CD14-positive monocyte (primary cell): ENCODE data around the gene NPPA. TPM values are rescaled to one million over a fixed set of nuclear protein-coding genes. Genes with fewer than 3 reads are reported as not detected.

Experiments
- DNase-seq, 3 donors: peaks; one replicate each; pipeline ENCODE4 v3.0.0-alpha.2; 2011 to 2022
- H2AFZ ChIP-seq: 2 replicates; pipeline ENCODE4 v1.6.0; 2012; ENCODE audit warnings: mild to moderate bottlenecking, low read depth, low read length, inconsistent platforms; ENCODE audit not compliant: insufficient read depth, poor library complexity, severe bottlenecking
- H3K27ac ChIP-seq, 2 donors: 1 replicate in 1 of 2; 2 replicates in 1 of 2; pipeline ENCODE4 v1.5.1; 2012 to 2013; ENCODE audit warnings: low read length in 2 of 2, control low read depth in 1 of 2, inconsistent platforms in 1 of 2, low read depth in 1 of 2, mild to moderate bottlenecking in 1 of 2
- H3K27me3 ChIP-seq, 2 donors: one replicate each; pipeline versions ENCODE4 v1.6.0 to v1.6.1; 2011 to 2013; ENCODE audit warnings: low read length in 2 of 2; ENCODE audit not compliant: control insufficient read depth in 2 of 2, insufficient read depth in 2 of 2
- H3K36me3 ChIP-seq, 2 donors: replicated peaks in 1 of 2; 1 replicate in 1 of 2; 2 replicates in 1 of 2; pipeline versions ENCODE4 v1.5.1 to v1.6.1; 2012 to 2013; ENCODE audit warnings: low read length in 2 of 2, control low read depth in 1 of 2, inconsistent platforms in 1 of 2, mild to moderate bottlenecking in 1 of 2; ENCODE audit not compliant: insufficient read depth in 2 of 2, control insufficient read depth in 1 of 2
- H3K4me1 ChIP-seq, 2 donors: 1 replicate in 1 of 2; 2 replicates in 1 of 2; pipeline versions ENCODE4 v1.5.1 to v1.6.1; 2012 to 2013; ENCODE audit warnings: low read length in 2 of 2, control low read depth in 1 of 2, inconsistent platforms in 1 of 2, mild to moderate bottlenecking in 1 of 2, moderate library complexity in 1 of 2; ENCODE audit not compliant: insufficient read depth in 2 of 2, control insufficient read depth in 1 of 2
- H3K4me2 ChIP-seq: replicated peaks from 2 replicates; pipeline ENCODE3; 2012; ENCODE audit warnings: low read length, moderate library complexity, mild to moderate bottlenecking; ENCODE audit not compliant: poor library complexity, severe bottlenecking; ENCODE audit errors: extremely low read depth
- H3K4me3 ChIP-seq, 3 experiments: fragments of 200-600 bp in 1 of 3; sonication (generic) in 1 of 3; replicated peaks in 1 of 3; 1 replicate in 2 of 3; 2 replicates in 1 of 3; pipeline ENCODE4 v1.5.1; 2011 to 2013; ENCODE audit warnings: low read length in 3 of 3, mild to moderate bottlenecking in 3 of 3, control low read depth in 2 of 3, low read depth in 2 of 3, inconsistent platforms in 1 of 3, moderate library complexity in 1 of 3
- H3K79me2 ChIP-seq: 2 replicates; pipeline ENCODE4 v1.6.0; 2012; ENCODE audit warnings: mild to moderate bottlenecking, control low read depth, inconsistent platforms, low read length, moderate library complexity; ENCODE audit not compliant: insufficient read depth
- H3K9ac ChIP-seq: 2 replicates; pipeline ENCODE4 v1.6.0; 2017; ENCODE audit warnings: low read length, mild to moderate bottlenecking; ENCODE audit not compliant: insufficient read depth, poor library complexity, severe bottlenecking
- H3K9me3 ChIP-seq, 2 donors: replicated peaks in 1 of 2; 1 replicate in 1 of 2; 2 replicates in 1 of 2; pipeline versions ENCODE4 v1.5.1 to v1.6.1; 2012 to 2013; ENCODE audit warnings: low read length in 2 of 2, control low read depth in 1 of 2; ENCODE audit not compliant: control insufficient read depth in 1 of 2, insufficient read depth in 1 of 2
- H4K20me1 ChIP-seq: 2 replicates; pipeline ENCODE4 v1.6.0; 2012; ENCODE audit warnings: mild to moderate bottlenecking, low read length, control low read depth, moderate library complexity; ENCODE audit not compliant: insufficient read depth
- H3K27ac Mint-ChIP-seq, 7 donors: one replicate each; pipeline ENCODE4 v1.8.0; 2020; ENCODE audit warnings: mild to moderate bottlenecking in 7 of 7, mixed read lengths in 7 of 7, moderate library complexity in 6 of 7, inconsistent platforms in 2 of 7
- H3K27me3 Mint-ChIP-seq, 3 donors: one replicate each; pipeline ENCODE4 v1.8.0; 2021 to 2022; ENCODE audit warnings: low read depth in 3 of 3, mild to moderate bottlenecking in 3 of 3, mixed read lengths in 3 of 3, moderate library complexity in 3 of 3, inconsistent platforms in 1 of 3
- H3K36me3 Mint-ChIP-seq, 2 donors: one replicate each; pipeline ENCODE4 v1.8.0; 2020; ENCODE audit warnings: mixed read lengths in 2 of 2, inconsistent platforms in 1 of 2, mild to moderate bottlenecking in 1 of 2
- H3K4me1 Mint-ChIP-seq: one replicate; pipeline ENCODE4 v1.8.0; 2020; ENCODE audit warnings: mild to moderate bottlenecking, mixed read lengths
- H3K4me3 Mint-ChIP-seq, 2 donors: one replicate each; pipeline ENCODE4 v1.8.0; 2020; ENCODE audit warnings: mild to moderate bottlenecking in 2 of 2, mixed read lengths in 2 of 2, moderate library complexity in 1 of 2
- H3K9me3 Mint-ChIP-seq, 7 donors: one replicate each; pipeline ENCODE4 v1.8.0; 2020 to 2022; ENCODE audit warnings: mixed read lengths in 7 of 7, mild to moderate bottlenecking in 6 of 7, moderate library complexity in 6 of 7, inconsistent platforms in 2 of 7
- CTCF ChIP-seq: fragments of 200-600 bp; IDR thresholded peaks from one replicate; pipeline ENCODE4 v1.8.0; 2022; ENCODE audit warnings: antibody characterized with exemption, mild to moderate bottlenecking
- WGBS: methylation state at CpG from one replicate; pipeline ENCODE4 v1.1.5; 2013; ENCODE audit warnings: missing lambda C conversion rate; ENCODE audit not compliant: insufficient coverage; 5-methylcytosine and 5-hydroxymethylcytosine counted together
- intact Hi-C, 2 donors: fragments of 100-400 bp; cut with micrococcal nuclease; formaldehyde crosslinking; loops; one replicate each; pipeline versions ENCODE4 v1.15.0 to v1.15.1; 2023
- polyA plus RNA-seq, 3 donors: library from polyadenylated mRNA; depleted of rRNA in 1 of 3; unstranded in 2 of 3; stranded (reverse) in 1 of 3; fragments of 300-500 nt in 2 of 3; fragments of >200 nt in 1 of 3; fragmentation: Illumina TruSeq in 2 of 3; gene quantifications; 1 replicate in 2 of 3; 2 replicates in 1 of 3; pipeline ENCODE4 v1.2.3, GENCODE V29; 2012 to 2021

Gene NPPA
- polyA plus RNA-seq, 3 donors, result not detected

GRCh38 chr1:11860587-11860986, 13.0 kb upstream of the NPPA start:
- H4K20me1 ChIP-seq, result no peaks in the 10 kb centered on the region
- H3K4me1 ChIP-seq, result no peaks in the 10 kb centered on the region
- peaks cover 0 to 7% of the 10 kb centered on the region in 2 donors for H3K9me3 ChIP-seq
- H3K4me1 Mint-ChIP-seq, result peaks cover 6% of the 10 kb centered on the region
- H3K27ac Mint-ChIP-seq, result no peak overlapping the region
- no peak overlapping the region for H2AFZ ChIP-seq
- no peak overlapping the region for H3K4me2 ChIP-seq
- no peaks in the 10 kb centered on the region for H3K79me2 ChIP-seq
- no peak overlapping the region for H3K27ac ChIP-seq
- no peak for TF ChIP-seq CTCF
- H3K4me3 Mint-ChIP-seq, result peak overlapping the region in 1 of 2 donors; percentile 76
- peaks cover 50 to 56% (median 51%) of the 10 kb centered on the region in 3 donors for H3K27me3 Mint-ChIP-seq
- intact Hi-C loops, result no loop called here
- H3K4me3 ChIP-seq, result no peak overlapping the region
- H3K36me3 ChIP-seq, result no peaks in the 10 kb centered on the region
- peaks cover 0 to 13% (median 0%) of the 10 kb centered on the region in 7 donors for H3K9me3 Mint-ChIP-seq
- H3K36me3 Mint-ChIP-seq, result no peaks in the 10 kb centered on the region
- no peak overlapping the region for H3K9ac ChIP-seq
- peaks cover 31 to 47% of the 10 kb centered on the region in 2 donors for H3K27me3 ChIP-seq
- 38% methylated on average over 1 of the region's 1 CpG for WGBS
- no peak for DNase-seq

GRCh38 chr1:11860083-11860482, 12.5 kb upstream of the NPPA start:
- no peaks in the 10 kb centered on the region for H4K20me1 ChIP-seq
- intact Hi-C loops, result no loop called here
- Mint-ChIP-seq H3K4me3 (peak overlapping the region in 1 of 2 donors; percentile 76), H3K4me1 (peaks cover 6% of the 10 kb centered on the region), H3K27me3 (peaks cover 50 to 54% (median 51%) of the 10 kb centered on the region in 3 donors), H3K36me3 (no peaks in the 10 kb centered on the region), H3K27ac (no peak overlapping the region), H3K9me3 (peaks cover 0 to 13% (median 0%) of the 10 kb centered on the region in 7 donors)
- H3K9ac ChIP-seq, result no peak overlapping the region
- H3K4me1 ChIP-seq, result no peaks in the 10 kb centered on the region
- DNase-seq, result no peak
- H3K27ac ChIP-seq, result no peak overlapping the region
- no CpG with 5 or more reads among the region's 2 CpGs for WGBS
- H3K36me3 ChIP-seq, result no peaks in the 10 kb centered on the region
- H2AFZ ChIP-seq, result no peak overlapping the region
- H3K4me3 ChIP-seq, result no peak overlapping the region
- H3K9me3 ChIP-seq, result peaks cover 0 to 7% of the 10 kb centered on the region in 2 donors
- TF ChIP-seq CTCF, result no peak
- no peaks in the 10 kb centered on the region for H3K79me2 ChIP-seq
- H3K27me3 ChIP-seq, result peaks cover 31 to 47% of the 10 kb centered on the region in 2 donors
- H3K4me2 ChIP-seq, result no peak overlapping the region
